Activated B cell treated with CpG ODN at 0.5 μM for 24 hours (primary cell): Measurements from ENCODE around the gene SH3GLB2. TPM values are rescaled to one million over a fixed set of nuclear protein-coding genes. Genes with fewer than 3 reads are reported as not detected.

Experiments
- ATAC-seq: fragments of 200-7000 bp; cut with Tn5 transposase; one replicate; pipeline ENCODE4 v1.10.0; 2021; ENCODE audit warnings: low read depth, mild to moderate bottlenecking, moderate library complexity
- CTCF ChIA-PET: fragments of 350-600 bp; sonication (Branson Sonifier 250); formaldehyde crosslinking; loops from one replicate; lab custom pipeline; 2021; ENCODE audit warnings: antibody characterized with exemption; lab: Charles Lee
- POLR2A ChIA-PET: fragments of 350-600 bp; sonication (Branson Sonifier 250); formaldehyde crosslinking; loops from one replicate; lab custom pipeline; 2021; ENCODE audit warnings: antibody characterized with exemption; lab: Charles Lee
- DNase-seq: peaks from one replicate; pipeline ENCODE4 v3.0.0; 2022
- H3K27ac Mint-ChIP-seq: one replicate; pipeline ENCODE4 v1.8.0; 2020; ENCODE audit warnings: mixed read lengths
- H3K27me3 Mint-ChIP-seq: one replicate; pipeline ENCODE4 v1.8.0; 2021; ENCODE audit warnings: mixed read lengths
- H3K36me3 Mint-ChIP-seq: one replicate; pipeline ENCODE4 v1.8.0; 2021; ENCODE audit warnings: low read depth, mixed read lengths
- H3K4me1 Mint-ChIP-seq: one replicate; pipeline ENCODE4 v1.8.0; 2021; ENCODE audit warnings: mixed read lengths
- H3K4me3 Mint-ChIP-seq: one replicate; pipeline ENCODE4 v1.8.0; 2020; ENCODE audit warnings: mild to moderate bottlenecking, mixed read lengths
- H3K9me3 Mint-ChIP-seq: one replicate; pipeline ENCODE4 v1.8.0; 2020; ENCODE audit warnings: mixed read lengths
- intact Hi-C: fragments of 100-400 bp; cut with micrococcal nuclease; formaldehyde crosslinking; loops from one replicate; pipeline ENCODE4 v1.15.1; 2024
- total RNA-seq: library from RNA; stranded (reverse); gene quantifications from 2 replicates; pipeline ENCODE4 v1.2.3, GENCODE V29; 2022
- TF ChIP-seq, protein P1 (sequence below): fragments of 200-600 bp; IDR thresholded peaks from one replicate; pipeline ENCODE4 v1.8.0; 2022; ENCODE audit warnings: antibody characterized with exemption, mild to moderate bottlenecking

The SH3GLB2 gene
- total RNA-seq: 60.4 and 62.9 TPM in 2 replicates

DNA sequence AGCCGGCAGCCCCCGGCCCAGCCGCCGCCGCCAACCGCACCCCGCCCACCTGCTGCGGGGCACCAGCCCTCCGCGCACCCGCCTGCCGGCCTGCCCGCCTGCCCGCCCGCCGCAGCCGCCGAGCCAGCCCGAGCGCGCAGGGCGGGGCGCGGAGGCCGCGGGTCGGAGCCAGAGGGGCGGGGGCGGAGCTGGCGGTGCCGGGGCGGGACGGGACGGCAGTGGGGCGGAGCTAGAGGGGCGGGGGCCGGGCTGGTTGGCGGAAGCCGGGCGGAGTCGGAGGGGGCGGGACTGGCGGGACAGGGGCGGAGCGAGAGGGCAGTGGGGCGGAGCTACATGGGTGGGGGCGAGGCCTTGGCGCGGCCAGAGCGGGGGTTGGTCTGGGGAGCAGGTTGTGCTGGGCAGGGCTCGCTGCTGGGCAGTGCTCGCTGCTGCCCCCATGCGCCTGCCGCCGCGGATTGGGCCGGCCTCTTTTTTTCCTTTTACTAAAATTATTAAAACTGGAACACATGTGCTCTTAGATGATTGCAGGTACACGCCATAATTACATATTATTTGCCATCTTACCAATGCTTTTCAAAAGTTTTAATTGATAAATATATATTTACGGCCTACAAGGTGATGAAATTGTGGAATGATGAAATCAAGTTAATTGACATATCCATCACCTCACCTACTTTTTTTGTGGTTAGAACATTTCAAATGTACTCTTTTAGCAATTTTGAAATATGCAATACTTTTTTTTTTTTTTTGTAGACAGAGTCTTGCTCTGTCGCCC, at the start of gene SH3GLB2:
SH3GLB2 (minus strand) TSS at position 140 of the 775 bp plus-strand sequence. CDS start 177 bp downstream, outside the sequence.
- peak within 1 kb of the TSS; percentile 66 for H3K27ac Mint-ChIP-seq
- H3K4me1 Mint-ChIP-seq: peaks cover 19% of the 10 kb centered on the region
- POLR2A ChIA-PET: interaction anchor here (0.5 to 2.3 kb wide), 14 partner anchors 8 to 1632 kb away, joined by 3 to 12 read pairs (median 6); partner anchors contain the start of genes DOLK, DOLPP1, GOLGA2 and MIGA2
- ATAC-seq: peak; percentile 95
- intact Hi-C loops: loop anchor here (1.0 to 2.0 kb wide), 5 partner anchors 41 to 476 kb away; partner anchors contain the start of genes DOLPP1, LRRC8A, PTPA and SPTAN1
- H3K36me3 Mint-ChIP-seq: no peaks in the 10 kb centered on the region
- CTCF ChIA-PET: interaction anchor here (0.7 to 1.5 kb wide), 3 partner anchors 10 to 22 kb away, joined by 4 to 5 read pairs (median 4); no protein-coding TSS in a partner anchor
- no peaks in the 10 kb centered on the region for H3K27me3 Mint-ChIP-seq
- H3K9me3 Mint-ChIP-seq: no peaks in the 10 kb centered on the region
- TF ChIP-seq, protein P1, sequence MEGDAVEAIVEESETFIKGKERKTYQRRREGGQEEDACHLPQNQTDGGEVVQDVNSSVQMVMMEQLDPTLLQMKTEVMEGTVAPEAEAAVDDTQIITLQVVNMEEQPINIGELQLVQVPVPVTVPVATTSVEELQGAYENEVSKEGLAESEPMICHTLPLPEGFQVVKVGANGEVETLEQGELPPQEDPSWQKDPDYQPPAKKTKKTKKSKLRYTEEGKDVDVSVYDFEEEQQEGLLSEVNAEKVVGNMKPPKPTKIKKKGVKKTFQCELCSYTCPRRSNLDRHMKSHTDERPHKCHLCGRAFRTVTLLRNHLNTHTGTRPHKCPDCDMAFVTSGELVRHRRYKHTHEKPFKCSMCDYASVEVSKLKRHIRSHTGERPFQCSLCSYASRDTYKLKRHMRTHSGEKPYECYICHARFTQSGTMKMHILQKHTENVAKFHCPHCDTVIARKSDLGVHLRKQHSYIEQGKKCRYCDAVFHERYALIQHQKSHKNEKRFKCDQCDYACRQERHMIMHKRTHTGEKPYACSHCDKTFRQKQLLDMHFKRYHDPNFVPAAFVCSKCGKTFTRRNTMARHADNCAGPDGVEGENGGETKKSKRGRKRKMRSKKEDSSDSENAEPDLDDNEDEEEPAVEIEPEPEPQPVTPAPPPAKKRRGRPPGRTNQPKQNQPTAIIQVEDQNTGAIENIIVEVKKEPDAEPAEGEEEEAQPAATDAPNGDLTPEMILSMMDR: no peak
- peak; percentile 93 for DNase-seq
- peak within 1 kb of the TSS; percentile 85 for H3K4me3 Mint-ChIP-seq

DNA sequence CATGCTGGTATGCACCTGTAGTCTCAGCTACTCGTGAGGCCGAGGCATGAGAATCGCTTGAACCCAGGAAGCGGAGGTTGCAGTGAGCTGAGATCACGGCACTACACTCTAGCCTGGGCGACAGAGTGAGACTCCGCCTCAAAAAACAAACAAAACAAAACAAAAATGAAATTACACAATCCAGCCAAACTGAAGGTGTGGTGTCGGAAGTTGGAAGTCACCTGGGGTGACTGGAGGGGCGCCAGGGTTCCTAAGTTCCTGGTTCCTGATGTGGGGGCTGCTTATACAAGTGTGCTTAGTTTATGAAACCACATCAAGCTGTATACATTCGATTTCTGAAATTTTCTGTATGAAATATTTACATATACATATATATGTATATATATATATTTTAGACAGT, 49.1 kb upstream of the SH3GLB2 start:
- no peak overlapping the region for H3K4me3 Mint-ChIP-seq

DNA sequence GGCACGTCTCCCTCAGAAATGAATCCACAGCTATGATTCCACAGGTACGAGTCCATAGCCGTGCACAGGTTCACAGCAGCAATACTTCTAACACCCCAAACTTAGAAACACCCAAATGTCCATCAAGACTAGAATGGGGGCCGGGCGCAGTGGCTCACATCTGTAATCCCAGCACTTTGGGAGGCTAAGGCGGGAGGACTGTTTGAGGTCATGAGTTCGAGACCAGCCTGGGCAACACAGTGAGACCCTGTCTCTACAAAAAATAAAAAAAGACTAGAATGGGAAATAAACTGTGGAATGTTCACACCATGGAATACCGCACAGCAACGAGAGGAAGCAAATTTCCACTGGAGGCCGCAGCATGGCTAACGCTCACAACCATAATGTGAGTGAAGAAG, 48.5 kb upstream of the SH3GLB2 start:
- no peak for DNase-seq
- TF ChIP-seq, protein P1: no peak
- Mint-ChIP-seq H3K9me3 (no peaks in the 10 kb centered on the region), H3K27ac (no peak overlapping the region), H3K4me1 (peaks cover 21% of the 10 kb centered on the region), H3K36me3 (peaks cover 3% of the 10 kb centered on the region), H3K27me3 (no peaks in the 10 kb centered on the region), H3K4me3 (no peak overlapping the region)
- no peak for ATAC-seq
- intact Hi-C loops: no loop called here
- ChIA-PET CTCF (no interaction called here), POLR2A (no interaction called here)

More for the DNA sequence above, 49.1 kb upstream of the SH3GLB2 start:
- POLR2A ChIA-PET: no interaction called here
- TF ChIP-seq, protein P1: no peak
- Mint-ChIP-seq H3K9me3 (no peaks in the 10 kb centered on the region), H3K27me3 (no peaks in the 10 kb centered on the region), H3K4me1 (peaks cover 23% of the 10 kb centered on the region), H3K27ac (no peak overlapping the region), H3K36me3 (peaks cover 3% of the 10 kb centered on the region)
- DNase-seq (no peak), ATAC-seq (no peak)
- CTCF ChIA-PET: no interaction called here
- intact Hi-C loops: no loop called here

DNA sequence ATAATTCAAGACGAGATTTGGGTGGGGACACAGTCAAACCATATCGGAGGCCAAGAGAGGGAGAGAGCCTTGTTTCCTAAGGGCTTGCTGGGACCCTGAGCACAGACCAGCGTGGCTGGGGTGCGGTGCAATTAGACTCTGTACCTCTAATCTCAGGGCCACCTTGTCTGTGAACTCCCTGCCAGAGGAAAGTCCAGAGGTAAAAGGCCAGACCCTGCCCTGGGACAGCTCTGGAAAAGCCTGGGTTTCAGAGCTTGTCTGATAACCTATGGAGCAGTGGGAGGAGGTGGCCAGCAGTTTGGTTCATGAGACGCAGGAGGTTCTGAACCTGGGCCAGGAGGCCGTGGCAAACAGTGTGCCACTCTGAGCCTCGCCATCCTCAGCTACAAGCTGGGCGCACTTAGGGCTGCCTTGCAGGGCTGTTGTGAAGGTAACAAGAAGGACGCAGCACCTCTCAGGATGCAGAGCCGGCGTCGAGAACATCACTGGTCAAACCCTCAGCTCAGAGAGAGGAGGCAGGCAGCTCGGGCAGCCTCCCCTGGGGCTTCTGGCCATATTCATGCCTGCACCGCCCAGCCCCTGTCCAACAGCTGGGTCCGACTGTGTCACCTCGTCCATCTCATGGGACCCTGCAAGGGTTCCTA, 48.0 kb upstream of the SH3GLB2 start:
- DNase-seq (no peak), ATAC-seq (no peak)
- Mint-ChIP-seq H3K9me3 (no peaks in the 10 kb centered on the region), H3K4me1 (peaks cover 17% of the 10 kb centered on the region), H3K27me3 (no peaks in the 10 kb centered on the region), H3K27ac (no peak overlapping the region), H3K36me3 (peaks cover 3% of the 10 kb centered on the region), H3K4me3 (no peak overlapping the region)
- CTCF ChIA-PET: no interaction called here
- intact Hi-C loops: no loop called here
- TF ChIP-seq, protein P1: no peak
- POLR2A ChIA-PET: no interaction called here

DNA sequence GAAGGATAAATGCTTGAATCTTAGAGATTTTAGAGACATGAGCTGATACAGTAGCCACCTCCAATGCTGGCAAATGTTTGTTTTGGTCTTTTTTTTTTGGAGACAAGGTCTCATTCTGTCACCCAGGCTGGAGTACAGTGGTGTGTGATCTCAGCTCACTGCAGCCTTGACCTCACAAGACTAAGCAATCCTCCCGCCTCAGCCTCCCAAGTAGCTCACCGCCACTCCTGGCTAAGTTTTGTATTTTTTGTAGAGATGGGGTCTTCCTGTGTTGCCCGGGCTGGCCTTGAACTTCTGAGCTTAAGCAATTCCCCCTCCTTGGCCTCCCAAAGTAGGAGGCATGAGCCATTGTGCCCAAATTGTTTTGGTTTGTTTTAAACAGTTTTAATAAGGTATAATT, 46.0 kb upstream of the SH3GLB2 start:
- ChIA-PET CTCF (no interaction called here), POLR2A (interaction anchor here (0.6 to 0.9 kb wide), 2 partner anchors 37 to 305 kb away, joined by 3 read pairs; no protein-coding TSS in a partner anchor)
- Mint-ChIP-seq H3K27me3 (no peaks in the 10 kb centered on the region), H3K4me1 (peaks cover 16% of the 10 kb centered on the region), H3K4me3 (no peak overlapping the region), H3K27ac (no peak overlapping the region), H3K9me3 (no peaks in the 10 kb centered on the region), H3K36me3 (no peaks in the 10 kb centered on the region)
- intact Hi-C loops: no loop called here
- TF ChIP-seq, protein P1: no peak
- ATAC-seq (no peak), DNase-seq (no peak)
